ENCODE measurements around the gene C1orf167.

The C1orf167 gene

DNA sequence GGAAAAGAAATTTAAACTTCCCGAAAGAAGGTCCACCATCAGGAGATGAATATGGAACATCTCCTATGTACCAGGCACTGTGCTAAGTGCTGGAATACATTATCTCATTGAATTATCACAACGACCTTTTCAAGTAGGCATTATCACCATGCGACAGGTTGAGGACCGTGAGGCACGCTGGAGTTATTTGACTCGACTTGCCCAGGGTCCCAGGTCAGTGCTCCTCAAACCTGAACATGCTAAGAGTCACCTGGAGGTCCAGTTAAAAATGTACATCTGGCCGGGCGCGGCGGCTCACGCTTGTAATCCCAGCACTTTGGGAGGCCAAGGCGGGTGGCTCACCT, 42.0 kb upstream of the C1orf167 start:
- no peak for DNase-seq (ENCODE audit: low read depth)
- no peak overlapping the region for H3K4me3 ChIP-seq (ENCODE audit: control insufficient read depth, low read depth, low read length)
- TF ChIP-seq, protein P1, sequence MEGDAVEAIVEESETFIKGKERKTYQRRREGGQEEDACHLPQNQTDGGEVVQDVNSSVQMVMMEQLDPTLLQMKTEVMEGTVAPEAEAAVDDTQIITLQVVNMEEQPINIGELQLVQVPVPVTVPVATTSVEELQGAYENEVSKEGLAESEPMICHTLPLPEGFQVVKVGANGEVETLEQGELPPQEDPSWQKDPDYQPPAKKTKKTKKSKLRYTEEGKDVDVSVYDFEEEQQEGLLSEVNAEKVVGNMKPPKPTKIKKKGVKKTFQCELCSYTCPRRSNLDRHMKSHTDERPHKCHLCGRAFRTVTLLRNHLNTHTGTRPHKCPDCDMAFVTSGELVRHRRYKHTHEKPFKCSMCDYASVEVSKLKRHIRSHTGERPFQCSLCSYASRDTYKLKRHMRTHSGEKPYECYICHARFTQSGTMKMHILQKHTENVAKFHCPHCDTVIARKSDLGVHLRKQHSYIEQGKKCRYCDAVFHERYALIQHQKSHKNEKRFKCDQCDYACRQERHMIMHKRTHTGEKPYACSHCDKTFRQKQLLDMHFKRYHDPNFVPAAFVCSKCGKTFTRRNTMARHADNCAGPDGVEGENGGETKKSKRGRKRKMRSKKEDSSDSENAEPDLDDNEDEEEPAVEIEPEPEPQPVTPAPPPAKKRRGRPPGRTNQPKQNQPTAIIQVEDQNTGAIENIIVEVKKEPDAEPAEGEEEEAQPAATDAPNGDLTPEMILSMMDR (IDR thresholded peaks at IDR 0.05; ENCODE audit: control insufficient read depth, insufficient read depth, low read depth, low read length, missing control alignments): no peak

DNA sequence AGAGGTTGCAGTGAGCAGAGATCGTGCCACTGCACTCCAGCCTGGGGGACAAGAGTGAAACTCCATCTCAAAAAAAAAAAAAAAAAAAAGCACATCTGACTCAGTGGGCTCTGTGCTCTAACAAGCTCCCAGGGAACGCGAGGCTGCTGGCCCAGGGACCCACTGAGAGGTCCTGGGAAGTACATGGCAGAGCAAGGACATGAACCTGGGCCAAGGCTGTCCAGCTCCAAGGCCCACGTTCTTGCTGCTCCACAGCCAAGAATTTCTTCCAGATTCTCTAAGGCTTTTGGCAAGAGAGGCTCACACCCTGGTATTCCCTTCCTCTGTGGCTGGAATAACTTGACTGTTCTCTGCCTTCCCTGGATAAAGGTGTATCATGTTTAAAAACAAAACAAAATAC, 41.5 kb upstream of the C1orf167 start:
- TF ChIP-seq, protein P1 (IDR thresholded peaks at IDR 0.05; ENCODE audit: control insufficient read depth, insufficient read depth, low read depth, low read length, missing control alignments): no peak
- no peak overlapping the region for H3K4me3 ChIP-seq (ENCODE audit: control insufficient read depth, low read depth, low read length)
- DNase-seq (ENCODE audit: low read depth): no peak

DNA sequence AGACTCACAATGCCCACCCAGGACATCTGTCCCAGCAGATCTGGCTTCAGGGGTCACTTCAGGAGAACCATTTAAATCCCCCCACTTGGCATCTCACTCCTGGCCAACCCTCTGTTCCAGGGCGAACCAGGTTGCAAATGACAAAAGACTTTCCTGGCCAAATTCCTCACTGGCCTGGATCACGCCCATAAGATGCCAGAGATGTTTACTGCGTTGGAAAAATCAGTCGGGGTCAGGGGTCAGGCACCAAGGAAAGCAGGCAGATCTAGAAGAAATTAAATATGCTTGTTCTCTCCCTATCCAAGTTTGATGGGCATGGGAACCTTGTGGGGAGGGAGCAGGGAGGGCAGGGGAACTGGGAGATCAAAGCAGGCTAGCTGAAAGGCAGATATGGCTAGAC, 40.7 kb upstream of the C1orf167 start:
- no peak for DNase-seq (ENCODE audit: low read depth)
- TF ChIP-seq, protein P1 (IDR thresholded peaks at IDR 0.05; ENCODE audit: control insufficient read depth, insufficient read depth, low read depth, low read length, missing control alignments): no peak
- H3K4me3 ChIP-seq (ENCODE audit: control insufficient read depth, low read depth, low read length): no peak overlapping the region

DNA sequence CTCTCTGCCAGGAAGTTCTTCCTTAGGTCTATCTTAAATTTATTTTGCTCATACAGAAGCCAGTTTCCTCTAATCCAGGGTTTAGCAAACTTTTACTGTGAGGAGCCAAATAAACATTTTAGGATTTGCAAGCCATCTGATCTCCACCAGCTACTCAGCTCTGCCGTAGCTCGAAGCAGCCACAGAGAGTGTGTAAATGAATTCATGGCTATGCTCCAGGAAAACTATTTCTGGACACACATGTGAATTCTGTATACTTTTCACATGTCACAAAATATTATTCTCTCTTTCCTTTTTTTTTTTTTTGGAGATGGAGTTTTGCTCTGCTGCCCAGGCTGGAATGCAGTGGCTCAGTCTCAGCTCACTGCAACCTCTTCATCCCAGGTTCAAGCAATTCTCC, 39.5 kb upstream of the C1orf167 start:
- no peak overlapping the region for H3K4me3 ChIP-seq (ENCODE audit: control insufficient read depth, low read depth, low read length)
- TF ChIP-seq, protein P1 (IDR thresholded peaks at IDR 0.05; ENCODE audit: control insufficient read depth, insufficient read depth, low read depth, low read length, missing control alignments): no peak
- no peak for DNase-seq (ENCODE audit: low read depth)

DNA sequence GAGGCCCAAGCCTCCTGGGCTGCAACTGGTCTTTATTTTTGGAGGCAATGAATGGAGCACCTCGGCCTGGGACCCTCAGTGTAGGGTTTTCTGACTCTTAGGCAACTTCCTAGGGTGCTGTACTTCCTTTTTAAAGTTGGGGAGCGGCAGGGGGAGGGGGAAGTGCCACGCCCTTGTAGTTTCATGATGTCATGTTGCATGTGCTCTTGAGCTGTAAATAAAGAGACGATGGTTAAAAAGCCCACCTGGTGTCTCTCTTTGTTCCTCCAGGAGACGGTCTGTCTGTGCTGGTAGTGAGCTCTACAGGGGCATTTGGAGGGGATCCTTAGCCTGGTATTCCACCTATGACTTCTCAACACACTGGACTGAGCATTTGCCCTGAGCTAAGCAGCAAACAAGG, 36.4 kb upstream of the C1orf167 start:
- TF ChIP-seq, protein P1 (IDR thresholded peaks at IDR 0.05; ENCODE audit: control insufficient read depth, insufficient read depth, low read depth, low read length, missing control alignments): no peak
- DNase-seq (ENCODE audit: low read depth): no peak
- no peak overlapping the region for H3K4me3 ChIP-seq (ENCODE audit: control insufficient read depth, low read depth, low read length)

DNA sequence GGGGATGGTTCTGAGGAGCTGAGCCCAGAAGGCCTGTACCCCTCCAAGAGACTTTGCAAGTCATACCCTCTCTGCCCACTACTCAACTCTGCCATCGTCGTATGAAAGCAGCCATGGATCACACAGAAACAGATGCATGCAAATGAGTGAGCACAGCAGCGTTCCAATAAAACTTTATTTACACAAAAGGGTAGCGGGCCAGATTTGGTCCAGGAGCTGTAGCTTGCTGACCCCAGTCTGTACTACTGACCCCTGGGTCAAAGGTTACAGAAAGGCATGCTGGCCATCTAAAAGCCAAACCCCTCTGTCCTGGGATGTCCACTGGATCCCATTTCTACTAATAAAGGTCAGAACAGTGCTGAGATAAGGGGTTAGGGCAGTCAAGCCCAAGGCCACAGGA, 34.9 kb upstream of the C1orf167 start:
- no peak for DNase-seq (ENCODE audit: low read depth)
- H3K4me3 ChIP-seq (ENCODE audit: control insufficient read depth, low read depth, low read length): no peak overlapping the region
- TF ChIP-seq, protein P1 (IDR thresholded peaks at IDR 0.05; ENCODE audit: control insufficient read depth, insufficient read depth, low read depth, low read length, missing control alignments): no peak
